Endodermal cell (in vitro differentiated cells): ENCODE results near the gene MYO1B. TPM values are rescaled to one million over a fixed set of nuclear protein-coding genes. Genes with fewer than 3 reads are reported as not detected.
"Not testable (repeated sequence)": the region's sequence is repeated elsewhere in the genome, so short reads cannot be mapped to it uniquely, and the experiment has no call there.

Source experiments
- DNase-seq: peaks from one replicate; pipeline ENCODE4 v3.0.0-alpha.2; 2017
- H3K27ac ChIP-seq: 2 replicates; pipeline ENCODE4 v1.5.1; 2013; ENCODE audit warnings: mild to moderate bottlenecking, low read depth, low read length, moderate library complexity
- H3K27me3 ChIP-seq: 2 replicates; pipeline ENCODE4 v1.6.1; 2013; ENCODE audit warnings: mild to moderate bottlenecking, low read length, moderate library complexity; ENCODE audit not compliant: insufficient read depth, control insufficient read depth, poor library complexity, severe bottlenecking
- H3K36me3 ChIP-seq: 2 replicates; pipeline ENCODE4 v1.7.0; 2013; ENCODE audit warnings: mild to moderate bottlenecking, low read length, moderate library complexity; ENCODE audit not compliant: control insufficient read depth, insufficient read depth
- H3K4me1 ChIP-seq: one replicate; pipeline ENCODE4 v1.7.0; 2013; ENCODE audit warnings: low read length; ENCODE audit not compliant: control insufficient read depth, insufficient read depth
- H3K4me3 ChIP-seq: 2 replicates; pipeline ENCODE4 v1.5.1; 2013; ENCODE audit warnings: mild to moderate bottlenecking, low read length, moderate library complexity
- H3K9ac ChIP-seq: 2 replicates; pipeline ENCODE4 v1.6.1; 2013; ENCODE audit warnings: mild to moderate bottlenecking, low read length, moderate library complexity; ENCODE audit not compliant: poor library complexity, severe bottlenecking; ENCODE audit errors: extremely low read depth
- H3K9me3 ChIP-seq: 2 replicates; pipeline ENCODE4 v1.6.1; 2013; ENCODE audit warnings: mild to moderate bottlenecking, low read length, moderate library complexity; ENCODE audit not compliant: control insufficient read depth
- H3K27ac Mint-ChIP-seq: 2 replicates; pipeline ENCODE4 v1.8.0; 2020; ENCODE audit warnings: mixed read lengths
- H3K27me3 Mint-ChIP-seq: 2 replicates; pipeline ENCODE4 v1.8.0; 2021; ENCODE audit warnings: mild to moderate bottlenecking, mixed read lengths; ENCODE audit not compliant: insufficient read depth
- H3K36me3 Mint-ChIP-seq: 2 replicates; pipeline ENCODE4 v1.8.0; 2020; ENCODE audit warnings: low read depth, mixed read lengths
- H3K4me1 Mint-ChIP-seq: 2 replicates; pipeline ENCODE4 v1.8.0; 2020; ENCODE audit warnings: mixed read lengths
- H3K4me3 Mint-ChIP-seq: 2 replicates; pipeline ENCODE4 v1.8.0; 2020; ENCODE audit warnings: mild to moderate bottlenecking, moderate library complexity, mixed read lengths
- H3K9me3 Mint-ChIP-seq: 2 replicates; pipeline ENCODE4 v1.8.0; 2020; ENCODE audit warnings: mild to moderate bottlenecking, mixed read lengths
- WGBS, 2 experiments: methylation state at CpG; one replicate each; pipeline versions ENCODE4 v1.1.5 to v1.1.7; 2013; ENCODE audit warnings: missing lambda C conversion rate in 2 of 2, mixed read lengths in 1 of 2; ENCODE audit not compliant: insufficient coverage in 1 of 2, insufficient read length in 1 of 2; 5-methylcytosine and 5-hydroxymethylcytosine counted together
- total RNA-seq, 2 donors: library from RNA; stranded (reverse); fragmentation: NEBNext Ultra II Directional in 1 of 2; extraction: Animal tissue kit (Norgen Biotek cat#: 25700) in 1 of 2; gene quantifications; 2 replicates in 1 of 2; 3 replicates in 1 of 2; pipeline ENCODE4 v1.2.1, GENCODE V29; 2021
- TF ChIP-seq, protein P1 (sequence below): fragments of 200-600 bp; sonication (generic); conservative IDR thresholded peaks from 2 replicates; pipeline ENCODE4 v1.5.0; 2021; ENCODE audit warnings: antibody characterized with exemption, mild to moderate bottlenecking

Gene MYO1B
- total RNA-seq, 2 donors from 2014 or later: 145 to 154 TPM

DNA sequence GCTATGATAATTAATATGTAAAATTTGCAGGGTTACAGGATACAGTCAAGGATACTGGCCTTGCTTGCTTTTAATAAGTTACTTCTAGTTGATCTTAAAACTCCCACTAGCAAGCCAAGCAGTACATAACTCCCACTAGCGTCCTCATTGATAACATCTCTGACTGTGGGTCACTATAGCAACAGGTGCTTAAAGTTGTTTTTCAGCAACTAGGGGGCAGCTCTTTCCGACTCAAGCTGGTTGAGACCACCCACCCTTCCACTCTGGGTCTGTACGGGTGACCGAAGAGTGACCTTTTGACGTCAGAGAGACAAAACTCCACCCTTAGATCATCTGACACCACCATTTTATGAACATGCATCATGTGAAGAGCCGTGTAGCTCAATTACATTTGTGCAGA lies 208.6 kb downstream of the MYO1B start:
- 90 to 91% methylated on average over 6 of the region's 6 CpGs for WGBS, 2 experiments

DNA sequence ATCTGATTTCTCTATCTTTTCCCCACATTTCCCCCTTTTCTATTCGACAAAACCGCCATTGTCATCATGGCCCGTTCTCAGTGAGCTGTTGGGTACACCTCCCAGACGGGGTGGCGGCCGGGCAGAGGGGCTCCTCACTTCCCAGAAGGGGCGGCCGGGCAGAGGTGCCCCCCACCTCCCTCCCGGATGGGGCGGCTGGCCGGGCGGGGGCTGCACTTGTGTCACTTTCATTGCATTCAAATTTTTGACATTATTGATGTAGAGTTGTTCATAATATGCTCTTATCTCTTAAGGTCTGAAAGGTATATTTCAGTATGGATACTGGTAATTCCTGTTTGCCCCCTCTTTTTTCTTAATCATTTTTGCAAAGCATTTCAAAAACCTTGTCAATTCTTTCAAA lies 211.3 kb downstream of the MYO1B start:
- not testable (repeated sequence) for H3K27me3 ChIP-seq, H3K27ac Mint-ChIP-seq, H3K4me1 ChIP-seq, H3K36me3 Mint-ChIP-seq, H3K4me3 ChIP-seq, H3K4me3 Mint-ChIP-seq, H3K4me1 Mint-ChIP-seq, H3K9ac ChIP-seq, H3K27ac ChIP-seq, H3K36me3 ChIP-seq, H3K27me3 Mint-ChIP-seq, DNase-seq
- H3K9me3 ChIP-seq: peaks cover 15% of the 10 kb centered on the region
- 90% methylated on average over 2 of the region's 12 CpGs; no CpG with 5 or more reads in 1 of the 2 experiments for WGBS, 2 experiments
- H3K9me3 Mint-ChIP-seq: peaks cover 14% of the 10 kb centered on the region

More for the DNA sequence above, 208.6 kb downstream of the MYO1B start:
- Histone ChIP-seq H3K36me3 (no peaks in the 10 kb centered on the region), H3K4me1 (no peaks in the 10 kb centered on the region), H3K9me3 (peaks cover 15% of the 10 kb centered on the region), H3K27ac (no peak overlapping the region), H3K9ac (no peak overlapping the region), H3K4me3 (no peak overlapping the region), H3K27me3 (no peaks in the 10 kb centered on the region)
- DNase-seq: no peak
- TF ChIP-seq, protein P1, sequence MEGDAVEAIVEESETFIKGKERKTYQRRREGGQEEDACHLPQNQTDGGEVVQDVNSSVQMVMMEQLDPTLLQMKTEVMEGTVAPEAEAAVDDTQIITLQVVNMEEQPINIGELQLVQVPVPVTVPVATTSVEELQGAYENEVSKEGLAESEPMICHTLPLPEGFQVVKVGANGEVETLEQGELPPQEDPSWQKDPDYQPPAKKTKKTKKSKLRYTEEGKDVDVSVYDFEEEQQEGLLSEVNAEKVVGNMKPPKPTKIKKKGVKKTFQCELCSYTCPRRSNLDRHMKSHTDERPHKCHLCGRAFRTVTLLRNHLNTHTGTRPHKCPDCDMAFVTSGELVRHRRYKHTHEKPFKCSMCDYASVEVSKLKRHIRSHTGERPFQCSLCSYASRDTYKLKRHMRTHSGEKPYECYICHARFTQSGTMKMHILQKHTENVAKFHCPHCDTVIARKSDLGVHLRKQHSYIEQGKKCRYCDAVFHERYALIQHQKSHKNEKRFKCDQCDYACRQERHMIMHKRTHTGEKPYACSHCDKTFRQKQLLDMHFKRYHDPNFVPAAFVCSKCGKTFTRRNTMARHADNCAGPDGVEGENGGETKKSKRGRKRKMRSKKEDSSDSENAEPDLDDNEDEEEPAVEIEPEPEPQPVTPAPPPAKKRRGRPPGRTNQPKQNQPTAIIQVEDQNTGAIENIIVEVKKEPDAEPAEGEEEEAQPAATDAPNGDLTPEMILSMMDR: no peak
- peaks cover 5% of the 10 kb centered on the region for H3K4me1 Mint-ChIP-seq
- H3K36me3 Mint-ChIP-seq: no peaks in the 10 kb centered on the region
- no peak overlapping the region for H3K27ac Mint-ChIP-seq
- H3K27me3 Mint-ChIP-seq: no peaks in the 10 kb centered on the region
- H3K4me3 Mint-ChIP-seq: no peak overlapping the region
- peaks cover 14% of the 10 kb centered on the region for H3K9me3 Mint-ChIP-seq

DNA sequence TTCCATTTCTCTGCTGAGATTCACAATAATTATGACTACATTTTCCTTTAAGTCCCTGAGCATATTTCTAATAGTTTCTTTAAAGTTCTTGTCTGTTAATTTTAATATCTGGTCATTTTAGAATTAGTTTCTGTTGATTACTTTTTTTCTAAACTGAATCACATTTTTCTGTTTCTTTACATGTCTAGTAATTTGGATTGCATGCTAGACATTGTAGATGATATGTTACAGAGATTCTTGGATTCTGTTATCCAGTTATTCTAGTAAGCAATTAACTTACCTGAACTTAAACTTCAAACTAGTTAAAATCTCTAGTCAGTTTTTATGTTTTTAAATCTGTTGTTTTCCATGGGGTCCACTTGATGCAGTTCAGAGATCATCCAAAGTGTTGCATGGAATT lies 214.0 kb downstream of the MYO1B start:
- H3K36me3 Mint-ChIP-seq: no peaks in the 10 kb centered on the region

DNA sequence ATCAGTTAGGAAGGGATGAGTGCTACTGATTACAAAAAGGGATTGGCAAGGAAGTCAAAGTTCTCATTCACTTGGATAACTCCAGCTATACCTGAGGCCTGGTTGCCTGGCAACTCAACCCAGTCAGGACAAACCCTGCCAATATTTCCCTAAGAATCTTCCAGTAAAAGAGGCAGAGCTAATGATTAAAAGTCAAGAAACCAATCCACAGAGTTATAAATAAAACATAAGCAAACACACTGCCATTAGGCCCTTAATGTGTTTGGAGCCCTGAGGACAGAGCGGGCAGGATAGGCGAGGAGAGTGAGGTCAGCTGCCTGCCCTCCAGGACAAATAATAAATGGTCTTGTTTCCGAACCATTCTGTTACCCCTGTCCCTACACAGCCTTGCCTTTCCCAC lies 217.2 kb downstream of the MYO1B start:
- Histone ChIP-seq H3K27ac (no peak overlapping the region), H3K27me3 (no peaks in the 10 kb centered on the region), H3K4me3 (no peak overlapping the region), H3K9ac (no peak overlapping the region), H3K4me1 (no peaks in the 10 kb centered on the region), H3K9me3 (no peaks in the 10 kb centered on the region), H3K36me3 (no peaks in the 10 kb centered on the region)
- Mint-ChIP-seq H3K4me1 (no peaks in the 10 kb centered on the region), H3K27me3 (no peaks in the 10 kb centered on the region), H3K27ac (no peak overlapping the region), H3K9me3 (no peaks in the 10 kb centered on the region), H3K36me3 (no peaks in the 10 kb centered on the region), H3K4me3 (no peak overlapping the region)
- WGBS, 2 experiments: 89 to 96% methylated on average over 3 of the region's 3 CpGs
- TF ChIP-seq, protein P1: no peak
- DNase-seq: no peak

More for the DNA sequence above, 214.0 kb downstream of the MYO1B start:
- Histone ChIP-seq H3K27ac (no peak overlapping the region), H3K9me3 (peaks cover 10% of the 10 kb centered on the region), H3K4me1 (no peaks in the 10 kb centered on the region), H3K27me3 (no peaks in the 10 kb centered on the region), H3K4me3 (no peak overlapping the region), H3K36me3 (no peaks in the 10 kb centered on the region), H3K9ac (no peak overlapping the region)
- no peak for DNase-seq
- no peaks in the 10 kb centered on the region for H3K27me3 Mint-ChIP-seq
- peaks cover 7% of the 10 kb centered on the region for H3K9me3 Mint-ChIP-seq
- H3K27ac Mint-ChIP-seq: no peak overlapping the region
- no peak overlapping the region for H3K4me3 Mint-ChIP-seq
- TF ChIP-seq, protein P1: no peak
- no peaks in the 10 kb centered on the region for H3K4me1 Mint-ChIP-seq
